Naive B cell (primary cell): Measurements from ENCODE around the gene MRPS2. TPM values are rescaled to one million over a fixed set of nuclear protein-coding genes. Genes with fewer than 3 reads are reported as not detected.
A peak's percentile ranks its signal among the peaks of the same experiment; 100 is the strongest.
"Not testable (repeated sequence)": the region's sequence is repeated elsewhere in the genome, so short reads cannot be mapped to it uniquely, and the experiment has no call there.

Experiments
- ATAC-seq, 2 donors: fragments of 150-1000 bp; cut with Tn5 transposase; 2 replicates each; pipeline ENCODE4 v1.10.0; 2021; ENCODE audit warnings: low read depth in 2 of 2, mild to moderate bottlenecking in 2 of 2, moderate library complexity in 2 of 2
- DNase-seq: peaks from one replicate; pipeline ENCODE4 v3.0.0; 2022
- H3K27ac Mint-ChIP-seq, 6 donors: one replicate each; pipeline ENCODE4 v1.8.0; 2020 to 2022; ENCODE audit warnings: mild to moderate bottlenecking in 6 of 6, mixed read lengths in 6 of 6, moderate library complexity in 5 of 6, inconsistent platforms in 2 of 6
- H3K27me3 Mint-ChIP-seq, 3 donors: one replicate each; pipeline ENCODE4 v1.8.0; 2021 to 2022; ENCODE audit warnings: mixed read lengths in 3 of 3, mild to moderate bottlenecking in 1 of 3
- H3K36me3 Mint-ChIP-seq, 2 donors: one replicate each; pipeline ENCODE4 v1.8.0; 2020 to 2022; ENCODE audit warnings: mixed read lengths in 2 of 2, inconsistent platforms in 1 of 2, mild to moderate bottlenecking in 1 of 2
- H3K4me1 Mint-ChIP-seq, 3 donors: one replicate each; pipeline ENCODE4 v1.8.0; 2020 to 2022; ENCODE audit warnings: mixed read lengths in 3 of 3, inconsistent platforms in 1 of 3, mild to moderate bottlenecking in 1 of 3, moderate library complexity in 1 of 3
- H3K4me3 Mint-ChIP-seq, 8 donors: one replicate each; pipeline ENCODE4 v1.8.0; 2020 to 2022; ENCODE audit warnings: mild to moderate bottlenecking in 8 of 8, mixed read lengths in 8 of 8, moderate library complexity in 8 of 8, inconsistent platforms in 2 of 8
- H3K9me3 Mint-ChIP-seq, 7 donors: one replicate each; pipeline ENCODE4 v1.8.0; 2020 to 2022; ENCODE audit warnings: mixed read lengths in 7 of 7, mild to moderate bottlenecking in 5 of 7, inconsistent platforms in 2 of 7, moderate library complexity in 1 of 7
- polyA plus RNA-seq, 6 donors: library from polyadenylated mRNA; unstranded; fragments of 300-500 nt; fragmentation: Illumina TruSeq; gene quantifications; one replicate each; pipeline ENCODE4 v1.2.3, GENCODE V29; 2021; ENCODE audit warnings: low read depth in 6 of 6

MRPS2 gene
- polyA plus RNA-seq, 6 donors from 2014 or later = 41.5 to 57.9 (median 45.5) TPM

- not testable (repeated sequence) for DNase-seq, H3K4me1 Mint-ChIP-seq, H3K36me3 Mint-ChIP-seq, H3K9me3 Mint-ChIP-seq, ATAC-seq
- peak within 1 kb of the TSS in 1 of 8 donors; percentile 49 for H3K4me3 Mint-ChIP-seq
- H3K27ac Mint-ChIP-seq = peak within 1 kb of the TSS in 1 of 6 donors; percentile 69
- H3K27me3 Mint-ChIP-seq = peaks cover 10 to 18% (median 15%) of the 10 kb centered on the region in 3 donors
Measured at GRCh38 chr9:135545646-135546176, 45.2 kb downstream of the MRPS2 start, which contains the start of gene OBP2A. TSS of gene OBP2A (plus strand) at chr9:135546126. CDS start at chr9:135546181, 55 bp downstream.

- H3K27ac Mint-ChIP-seq, H3K36me3 Mint-ChIP-seq, DNase-seq, ATAC-seq, H3K4me1 Mint-ChIP-seq, H3K4me3 Mint-ChIP-seq, H3K9me3 Mint-ChIP-seq: not testable (repeated sequence)
- H3K27me3 Mint-ChIP-seq = peaks cover 10 to 24% (median 13%) of the 10 kb centered on the region in 3 donors
Measured at GRCh38 chr9:135546792-135547617, 46.5 kb downstream of the MRPS2 start.

DNA sequence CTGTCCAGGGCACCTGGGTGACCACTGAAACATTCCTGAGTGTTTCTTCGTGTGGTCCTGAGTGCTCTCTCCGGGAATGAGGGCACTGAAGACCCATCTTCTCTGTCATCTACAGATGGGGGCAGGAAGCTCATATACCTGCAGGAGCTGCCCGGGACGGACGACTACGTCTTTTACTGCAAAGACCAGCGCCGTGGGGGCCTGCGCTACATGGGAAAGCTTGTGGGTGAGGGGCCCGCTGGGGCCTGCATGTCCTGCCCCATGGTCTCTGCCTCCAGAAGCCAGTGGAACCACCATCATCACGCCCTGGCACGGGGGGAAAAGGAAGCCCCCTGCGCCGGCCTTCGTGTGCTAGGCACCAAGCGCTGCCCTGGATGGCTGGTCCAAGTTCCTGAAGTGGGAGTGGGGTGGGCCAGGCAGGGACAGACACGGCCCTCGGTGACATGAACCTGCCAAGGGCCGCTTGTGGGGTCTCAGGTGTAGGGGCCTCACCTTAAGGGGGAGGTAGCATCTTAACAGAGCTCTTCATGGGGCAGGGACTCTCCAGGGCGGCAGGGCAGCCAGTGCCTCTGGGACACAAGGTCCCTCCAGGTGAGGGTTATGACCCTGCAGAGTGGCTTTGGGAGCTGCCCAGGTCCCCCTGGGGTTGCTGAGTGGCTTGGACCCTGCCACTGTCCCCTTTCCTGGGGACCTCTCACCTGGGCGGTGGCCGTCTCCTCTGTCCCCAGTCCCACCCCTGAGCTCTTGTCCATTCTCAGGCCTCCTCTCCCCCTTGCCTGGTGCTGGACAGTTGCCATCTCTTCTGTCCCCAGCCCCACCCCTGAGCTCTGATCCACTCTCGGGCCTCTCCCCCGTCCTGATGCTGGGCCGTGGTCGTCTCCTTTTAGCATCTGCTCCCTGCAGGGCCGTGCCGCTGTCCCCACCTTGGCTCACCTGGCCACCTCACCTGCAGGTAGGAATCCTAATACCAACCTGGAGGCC lies 47.6 kb downstream of the MRPS2 start:
- DNase-seq (no peak), ATAC-seq (no peak)
- Mint-ChIP-seq H3K36me3 (no peaks in the 10 kb centered on the region), H3K27me3 (peaks cover 10 to 22% (median 13%) of the 10 kb centered on the region in 3 donors), H3K4me1 (no peaks in the 10 kb centered on the region), H3K4me3 (no peak overlapping the region), H3K27ac (no peak overlapping the region), H3K9me3 (peaks cover 0 to 2% (median 0%) of the 10 kb centered on the region in 7 donors)

DNA sequence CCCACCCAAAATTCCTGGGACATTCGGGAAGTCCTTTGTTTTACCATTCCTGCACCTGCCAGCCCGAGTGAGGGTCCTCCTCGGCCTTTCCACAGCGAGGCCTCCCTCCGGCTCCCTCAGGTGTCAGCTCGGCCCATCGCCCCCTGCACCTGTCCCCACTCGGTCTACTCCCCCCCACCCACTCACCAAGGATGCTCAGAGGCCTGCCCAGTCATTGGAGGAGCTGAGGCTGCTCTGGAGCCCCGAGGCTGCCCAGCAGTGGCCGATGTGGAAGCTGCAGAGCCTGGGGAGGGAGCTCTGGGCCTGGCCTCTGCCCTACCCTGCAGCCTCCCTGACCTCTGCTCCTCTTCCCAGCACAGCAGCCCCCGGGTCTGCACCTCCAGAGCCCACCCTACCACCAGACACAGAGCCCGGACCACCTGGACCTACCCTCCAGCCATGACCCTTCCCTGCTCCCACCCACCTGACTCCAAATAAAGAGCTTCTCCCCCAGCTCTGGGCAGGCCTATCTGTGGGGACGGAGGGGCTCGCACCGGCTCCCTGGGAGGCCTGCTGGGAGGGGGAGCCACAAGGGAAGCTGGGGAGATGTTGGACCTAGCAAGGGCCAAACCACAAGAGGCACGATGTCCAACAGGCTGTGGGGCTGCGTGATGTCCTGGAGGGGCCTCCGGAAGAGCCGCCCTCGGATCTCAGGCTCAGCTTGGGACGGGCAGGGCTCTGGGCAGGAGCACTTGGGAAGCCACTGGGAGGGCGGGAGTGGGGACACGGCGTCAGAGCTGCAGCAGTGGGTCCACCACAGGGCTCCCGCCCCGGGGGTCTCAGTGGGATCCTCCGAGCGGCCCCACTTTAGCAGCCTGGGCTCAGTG lies 49.2 kb downstream of the MRPS2 start:
- not testable (repeated sequence) for H3K4me3 Mint-ChIP-seq, ATAC-seq, H3K9me3 Mint-ChIP-seq, H3K36me3 Mint-ChIP-seq, H3K27ac Mint-ChIP-seq, H3K4me1 Mint-ChIP-seq, DNase-seq
- H3K27me3 Mint-ChIP-seq = peaks cover 0 to 17% (median 5%) of the 10 kb centered on the region in 3 donors

DNA sequence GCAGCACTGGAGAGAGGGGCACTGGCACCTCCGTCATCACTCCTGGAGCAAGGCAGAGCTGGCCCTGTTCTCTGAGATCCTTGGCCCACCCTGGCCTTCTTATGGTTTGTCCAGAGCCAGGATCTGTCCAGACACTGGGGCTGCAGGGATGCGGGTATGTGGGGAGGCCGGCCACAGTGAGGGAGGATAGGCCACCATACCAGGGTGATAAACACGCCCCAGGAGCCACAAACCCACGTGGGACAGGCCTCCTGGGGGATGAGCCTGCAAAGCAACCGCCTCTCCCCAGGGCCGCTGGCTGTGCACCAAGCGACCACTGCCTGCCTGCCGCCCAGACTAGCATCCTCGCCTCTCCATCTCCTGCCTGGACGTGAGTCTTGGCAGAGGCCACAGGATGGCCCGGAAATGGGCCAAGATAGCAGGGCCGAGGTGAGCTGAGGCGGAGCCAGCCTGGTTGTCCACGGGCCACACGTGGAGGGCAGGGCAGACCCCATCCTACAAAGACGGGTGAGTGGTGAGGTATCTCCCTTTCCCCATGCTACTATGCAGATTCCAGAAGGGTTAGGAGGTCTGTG lies 49.9 kb downstream of the MRPS2 start:
- H3K36me3 Mint-ChIP-seq = no peaks in the 10 kb centered on the region
- H3K4me1 Mint-ChIP-seq = peaks cover 0 to 3% (median 0%) of the 10 kb centered on the region in 3 donors
- DNase-seq = no peak
- peaks cover 0 to 10% (median 5%) of the 10 kb centered on the region in 3 donors for H3K27me3 Mint-ChIP-seq
- no peak overlapping the region for H3K27ac Mint-ChIP-seq
- no peak overlapping the region for H3K4me3 Mint-ChIP-seq
- no peak for ATAC-seq
- peaks cover 0 to 7% (median 0%) of the 10 kb centered on the region in 7 donors for H3K9me3 Mint-ChIP-seq

DNA sequence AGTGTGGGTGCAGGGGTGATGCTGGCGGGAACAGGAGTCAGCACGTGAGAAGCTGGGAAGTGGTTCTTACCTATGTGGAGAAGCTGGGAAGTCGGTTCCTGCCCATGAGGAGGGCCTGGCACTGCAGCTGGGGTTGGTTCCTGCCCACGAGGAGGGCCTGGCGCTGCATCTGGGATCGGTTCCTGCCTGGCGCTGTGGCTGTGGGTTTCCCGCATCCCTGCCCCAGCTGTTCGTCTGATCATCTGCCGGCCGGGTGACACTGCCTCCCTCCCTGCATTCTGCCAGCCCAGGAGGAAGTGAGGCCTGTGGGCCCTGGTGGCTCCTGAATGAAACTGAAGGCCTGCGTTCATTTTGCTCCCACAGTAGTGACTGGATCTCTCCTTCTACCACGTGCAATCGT lies 50.5 kb downstream of the MRPS2 start:
- no peaks in the 10 kb centered on the region for H3K36me3 Mint-ChIP-seq
- DNase-seq = no peak
- peaks cover 0 to 10% (median 0%) of the 10 kb centered on the region in 7 donors for H3K9me3 Mint-ChIP-seq
- H3K27ac Mint-ChIP-seq = no peak overlapping the region
- peaks cover 0 to 13% (median 5%) of the 10 kb centered on the region in 3 donors for H3K27me3 Mint-ChIP-seq
- no peak for ATAC-seq
- no peak overlapping the region for H3K4me3 Mint-ChIP-seq
- peaks cover 0 to 3% (median 0%) of the 10 kb centered on the region in 3 donors for H3K4me1 Mint-ChIP-seq

DNA sequence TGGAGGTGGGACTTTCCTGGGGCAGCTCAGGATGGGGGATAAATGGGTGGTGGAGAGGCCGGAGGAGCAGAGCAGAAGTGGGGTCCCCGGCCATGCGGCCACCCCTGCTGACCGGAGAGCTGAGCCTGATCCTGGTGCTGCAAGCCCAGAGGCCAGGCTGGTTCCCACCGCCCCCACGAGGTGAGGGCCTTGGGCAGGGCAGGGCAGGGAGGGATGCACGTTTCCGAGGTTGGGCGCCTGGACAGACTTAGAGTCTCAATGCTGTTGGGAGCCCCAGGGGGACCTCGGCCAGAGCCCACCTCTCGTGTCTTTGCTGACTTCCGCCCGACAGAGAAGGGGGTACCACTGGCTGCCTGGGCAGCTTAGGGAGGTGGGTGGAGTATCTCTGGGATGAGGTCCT lies 51.0 kb downstream of the MRPS2 start:
- DNase-seq (no peak), ATAC-seq (no peak)
- H3K9me3 Mint-ChIP-seq = peaks cover 0 to 12% (median 0%) of the 10 kb centered on the region in 7 donors
- peaks cover 0 to 3% (median 0%) of the 10 kb centered on the region in 3 donors for H3K4me1 Mint-ChIP-seq
- H3K36me3 Mint-ChIP-seq = no peaks in the 10 kb centered on the region
- H3K4me3 Mint-ChIP-seq = no peak overlapping the region
- no peak overlapping the region for H3K27ac Mint-ChIP-seq
- peaks cover 0 to 16% (median 5%) of the 10 kb centered on the region in 3 donors for H3K27me3 Mint-ChIP-seq

DNA sequence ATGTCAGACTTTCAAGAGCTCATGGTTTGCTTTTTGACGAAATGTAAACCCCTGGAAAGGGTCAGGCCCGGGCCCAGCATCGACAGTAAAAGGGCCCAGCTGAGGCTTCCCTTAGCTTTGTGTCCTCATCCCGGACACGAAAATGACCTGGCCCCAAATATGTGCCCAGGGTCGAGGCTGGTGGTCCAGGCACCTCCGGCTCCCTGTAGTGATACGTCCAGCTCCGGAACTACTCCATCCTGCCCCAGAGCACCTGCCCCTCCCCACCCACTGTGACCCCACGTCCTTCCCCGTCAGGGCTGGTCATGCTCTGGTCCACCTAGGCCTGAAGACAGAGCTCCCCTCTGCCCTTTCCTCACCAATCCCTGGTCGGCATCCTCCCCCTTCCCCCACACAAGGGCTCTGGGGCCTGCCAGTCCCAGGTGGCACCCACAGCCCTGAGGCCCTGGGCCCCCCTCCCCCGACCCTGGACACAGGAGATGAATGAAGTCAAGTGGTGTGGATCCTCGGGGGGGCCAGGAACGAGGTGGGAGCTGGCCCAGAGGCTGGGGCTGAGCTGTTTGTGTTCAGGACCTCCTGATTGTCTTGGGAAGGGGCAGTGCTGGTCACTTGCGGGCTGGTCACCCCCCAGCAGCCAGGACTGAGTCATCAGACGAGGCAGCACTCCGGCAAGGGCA lies 51.7 kb downstream of the MRPS2 start:
- Mint-ChIP-seq H3K4me3 (no peak overlapping the region), H3K27me3 (peaks cover 0 to 16% (median 5%) of the 10 kb centered on the region in 3 donors), H3K27ac (no peak overlapping the region), H3K36me3 (no peaks in the 10 kb centered on the region), H3K4me1 (peaks cover 0 to 3% (median 0%) of the 10 kb centered on the region in 3 donors), H3K9me3 (peaks cover 0 to 12% (median 0%) of the 10 kb centered on the region in 7 donors)
- no peak for DNase-seq
- no peak for ATAC-seq

GRCh38 chr9:135552698-135553171 lies 52.3 kb downstream of the MRPS2 start:
- DNase-seq (no peak), ATAC-seq (no peak)
- Mint-ChIP-seq H3K9me3 (peaks cover 0 to 12% (median 0%) of the 10 kb centered on the region in 7 donors), H3K4me3 (no peak overlapping the region), H3K36me3 (no peaks in the 10 kb centered on the region), H3K27me3 (peaks cover 0 to 16% (median 5%) of the 10 kb centered on the region in 3 donors), H3K4me1 (peaks cover 0 to 3% (median 0%) of the 10 kb centered on the region in 3 donors), H3K27ac (no peak overlapping the region)
